Stimulated activated CD4-positive, alpha-beta T cell treated with anti-CD3 and anti-CD28 coated beads, Interleukin-1b, Interleukin-23, amount 100 ng/mL, for 48 hours (primary cell): Measurements from ENCODE around the gene ALG3.

Experiments
- DNase-seq: peaks from one replicate; pipeline ENCODE4 v3.0.0-alpha.2; 2020

ALG3 gene

DNA sequence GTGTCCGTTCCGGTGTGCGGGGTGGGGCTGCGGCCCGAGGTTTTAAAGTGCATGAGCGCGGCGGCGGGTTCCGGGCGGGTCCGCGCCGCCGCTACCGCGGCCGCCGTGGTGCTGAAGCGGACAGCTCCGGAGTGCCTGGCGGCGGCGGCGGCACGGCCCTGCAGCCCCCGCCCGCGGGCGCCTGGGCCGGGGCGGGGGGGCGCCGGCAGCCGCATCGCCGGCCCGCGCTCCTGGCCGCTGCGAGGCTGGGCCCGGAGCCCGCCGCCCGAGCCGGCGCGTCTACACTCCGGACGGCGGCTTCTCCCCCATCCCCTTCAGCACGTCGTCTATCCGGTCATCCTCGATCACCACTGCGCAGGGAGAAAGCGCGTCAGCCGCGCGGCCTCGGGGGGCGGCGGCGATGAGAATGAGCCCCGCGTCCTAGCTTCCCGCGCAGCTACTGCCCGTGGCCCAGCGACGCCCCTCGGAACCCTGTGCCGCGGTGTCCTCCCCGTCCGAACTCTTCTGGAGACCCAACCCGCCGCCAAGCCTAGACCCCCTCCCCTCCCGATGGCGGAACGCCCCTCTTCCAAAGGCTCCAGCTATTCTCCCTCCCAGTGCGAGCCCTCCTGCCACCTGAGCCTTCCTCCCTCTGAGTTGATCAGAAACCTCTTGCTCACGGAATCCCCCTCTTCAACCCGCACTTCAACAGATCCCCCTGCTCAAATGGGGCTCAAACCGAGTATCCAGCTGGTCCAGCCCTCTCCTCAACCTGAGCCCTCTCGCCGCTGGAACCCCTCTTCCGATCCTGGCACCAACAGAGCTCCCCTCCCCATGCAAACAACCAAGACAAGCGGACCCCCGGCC is 11.3 kb upstream of the ALG3 start:
- no peak for DNase-seq

GRCh38 chr3:184259396-184259877 is 10.7 kb upstream of the ALG3 start:
- DNase-seq, result no peak

DNA sequence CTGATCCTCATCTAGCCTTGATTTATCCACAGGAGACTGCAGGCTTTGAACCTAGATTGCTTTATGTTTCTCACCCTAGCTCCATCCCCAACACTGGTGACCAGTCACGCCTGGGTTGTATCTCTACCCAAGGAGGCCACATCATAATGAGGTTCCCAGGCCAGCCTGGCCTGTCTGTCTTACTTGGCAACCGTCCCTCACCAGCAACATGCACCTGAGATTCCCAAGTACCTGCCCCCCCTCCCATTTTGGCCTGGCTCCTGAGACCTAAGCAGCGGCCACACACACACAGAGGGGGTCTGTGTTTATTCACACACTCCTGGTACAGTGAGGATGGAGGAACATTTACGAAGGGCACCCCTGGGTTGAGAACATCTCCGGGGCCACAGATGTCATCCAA is 10.2 kb upstream of the ALG3 start:
- DNase-seq, result no peak

GRCh38 chr3:184257083-184257915 is 8.5 kb upstream of the ALG3 start:
- no peak for DNase-seq

DNA sequence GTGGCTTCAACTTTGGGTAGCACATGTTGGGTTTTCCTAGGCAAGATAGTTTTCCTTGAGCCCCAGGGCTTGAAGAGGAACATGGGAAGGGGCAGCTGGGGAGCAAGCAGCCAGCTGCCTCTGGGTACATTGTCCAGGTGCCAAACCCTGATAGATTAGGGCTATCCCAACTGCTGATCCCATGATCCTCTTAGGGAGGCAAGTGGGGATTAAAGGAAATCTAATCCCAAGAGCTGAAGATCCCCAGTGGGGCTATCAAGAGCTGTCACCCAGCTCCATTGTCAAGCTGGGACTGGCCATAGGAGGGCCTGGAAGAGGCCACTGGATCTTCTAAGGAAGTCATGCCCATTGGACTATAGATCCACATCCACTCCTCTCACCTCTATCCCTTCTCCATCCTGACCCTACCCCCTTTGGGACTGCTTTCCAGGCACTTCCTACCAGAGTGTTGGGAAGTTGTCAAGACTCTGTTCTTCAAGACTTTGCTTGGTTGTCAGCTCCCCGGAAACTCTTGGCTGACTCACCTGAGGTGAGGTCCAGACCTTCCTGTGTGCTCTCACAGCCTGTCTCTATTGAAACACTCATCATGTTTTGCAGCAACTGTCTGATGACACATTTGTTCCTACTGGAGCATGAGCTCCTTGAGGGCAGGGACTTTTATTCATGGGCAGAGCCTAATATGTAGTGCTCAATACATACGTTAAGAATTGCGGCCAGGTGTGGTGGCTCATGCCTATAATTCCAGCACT is 6.7 kb upstream of the ALG3 start:
- DNase-seq, result peak; percentile 52

DNA sequence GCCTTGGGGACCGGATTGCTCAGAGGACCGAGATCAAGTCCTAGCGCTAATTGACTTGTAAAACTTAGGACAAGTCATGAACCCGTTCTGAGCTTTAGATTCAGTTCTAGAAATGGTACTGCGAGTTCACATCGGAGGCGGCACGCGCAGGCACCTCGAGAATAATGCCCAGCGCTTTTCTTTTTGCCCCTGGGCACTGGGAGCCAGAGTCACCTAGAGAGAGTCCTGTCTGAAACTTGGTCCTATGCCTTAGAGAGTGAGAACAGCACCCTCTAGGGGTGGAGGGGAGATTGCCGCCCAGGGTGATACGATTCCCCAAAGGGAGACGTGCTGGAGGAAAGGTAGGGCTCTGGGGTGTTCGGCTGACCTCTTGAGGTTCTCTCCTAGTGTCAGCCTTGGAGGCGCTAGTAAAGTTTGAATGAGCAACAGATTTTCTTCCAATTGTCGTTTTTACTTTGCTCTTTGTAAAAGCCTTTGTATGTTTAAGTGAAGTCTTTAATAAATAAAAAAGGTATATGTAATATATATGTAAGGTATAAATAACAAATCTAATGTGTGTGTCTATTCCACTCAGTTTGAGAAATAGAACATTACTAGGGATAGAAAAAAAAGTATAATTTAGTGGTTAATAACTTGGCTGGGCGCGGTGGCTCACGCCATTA is 1.5 kb upstream of the ALG3 start:
- peak; percentile 91 for DNase-seq

DNA sequence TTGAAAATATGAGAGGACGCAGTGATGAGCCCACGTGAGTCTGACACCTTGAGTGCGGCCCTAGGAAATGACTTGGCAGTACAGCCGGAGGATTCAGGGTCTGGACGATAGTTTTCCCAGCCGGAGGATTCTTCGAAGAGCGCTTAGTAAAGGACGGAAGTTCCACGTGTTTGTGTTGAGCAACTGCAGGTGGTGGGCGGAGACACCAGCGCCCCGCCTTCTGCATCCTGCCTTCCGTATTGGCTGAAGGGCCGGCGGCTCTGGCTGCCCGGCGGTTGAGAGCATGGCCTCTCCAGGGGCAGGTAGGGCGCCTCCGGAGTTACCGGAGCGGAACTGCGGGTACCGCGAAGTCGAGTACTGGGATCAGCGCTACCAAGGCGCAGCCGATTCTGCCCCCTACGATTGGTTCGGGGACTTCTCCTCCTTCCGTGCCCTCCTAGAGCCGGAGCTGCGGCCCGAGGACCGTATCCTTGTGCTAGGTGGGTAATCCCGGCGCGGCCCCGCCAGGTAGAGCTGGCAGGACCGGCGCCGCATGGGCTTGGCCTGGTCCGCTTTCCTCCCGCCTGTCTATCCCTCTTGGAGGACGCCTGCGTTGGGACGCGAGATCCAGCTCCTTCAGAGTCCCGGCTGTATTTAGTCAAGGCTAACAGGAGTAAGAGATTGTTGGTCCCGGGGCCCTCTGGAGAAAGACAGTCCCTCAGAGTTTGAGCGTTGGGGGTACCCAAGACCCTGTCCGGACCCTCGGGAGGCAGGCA is 827 bp upstream of the ALG3 start, which contains the start of gene EEF1AKMT4:
EEF1AKMT4 (plus strand) TSS at position 261 of the 755 bp plus-strand sequence; CDS start at position 284, 23 bp downstream.
- DNase-seq, result peak; percentile 98

DNA sequence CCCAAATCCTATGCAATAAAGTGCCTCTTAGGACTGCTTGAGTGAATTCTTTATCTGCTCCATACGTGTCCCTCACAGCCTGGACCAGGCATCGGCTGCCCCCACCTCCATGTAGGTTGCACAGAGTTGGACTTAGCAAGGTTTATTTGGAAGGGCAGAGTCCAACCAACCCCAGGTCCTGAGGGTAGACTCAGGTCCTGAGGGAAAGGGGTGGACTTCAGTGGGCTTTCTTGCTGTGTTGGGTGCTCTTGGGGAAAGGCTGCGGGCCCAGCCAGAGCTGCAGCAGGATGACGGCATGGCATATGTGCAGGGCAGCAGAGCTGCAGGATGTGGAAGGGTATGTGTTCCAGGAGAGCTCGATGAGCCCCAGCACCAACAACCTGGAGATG is 6.5 kb downstream of the ALG3 start:
- no peak for DNase-seq

GRCh38 chr3:184241447-184242296 is 7.1 kb downstream of the ALG3 start:
- no peak for DNase-seq

GRCh38 chr3:184241141-184241446 is 7.7 kb downstream of the ALG3 start:
- no peak for DNase-seq

GRCh38 chr3:184240384-184241140 is 8.2 kb downstream of the ALG3 start:
- DNase-seq, result no peak

DNA sequence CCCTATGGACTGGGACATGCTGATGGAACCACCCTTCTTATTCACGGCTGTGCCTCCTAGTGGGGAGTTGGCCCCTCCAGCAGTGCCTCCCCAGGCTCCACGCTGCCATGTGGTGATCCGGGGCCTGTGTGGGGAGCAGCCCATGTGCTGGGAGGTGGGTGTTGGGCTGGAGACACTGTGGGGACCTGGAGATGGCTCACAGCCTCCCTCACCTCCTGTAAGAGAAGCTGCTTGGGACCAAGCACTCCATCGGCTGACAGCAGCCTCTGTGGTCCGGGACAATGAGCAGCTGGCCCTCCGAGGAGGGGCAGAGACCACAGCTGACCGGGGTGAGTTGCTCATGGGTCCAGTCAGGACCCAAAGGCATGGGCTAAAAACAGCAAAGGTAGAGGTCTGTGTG is 9.1 kb downstream of the ALG3 start:
- DNase-seq, result no peak

DNA sequence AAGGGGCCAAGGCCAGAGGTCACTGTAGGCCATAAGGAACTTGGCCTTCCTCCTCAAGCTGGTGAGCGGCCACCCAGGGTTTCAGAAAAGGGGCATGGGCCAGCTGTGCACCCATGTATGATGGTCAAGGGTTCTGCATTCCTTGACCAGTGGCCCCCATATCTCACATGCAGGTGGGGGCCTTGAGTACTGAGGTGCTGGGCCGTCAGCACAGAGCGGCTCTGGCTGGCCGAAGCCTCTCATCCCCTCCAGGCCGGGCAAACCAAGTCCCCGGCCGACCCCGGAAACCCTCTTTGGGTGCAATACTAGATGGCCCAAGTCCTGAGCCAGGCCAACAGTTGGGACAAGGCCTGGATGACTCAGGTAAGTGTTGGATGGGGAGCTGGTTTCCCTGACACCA is 9.5 kb downstream of the ALG3 start:
- no peak for DNase-seq

- no peak for DNase-seq
Observed at GRCh38 chr3:184238246-184238818, 10.4 kb downstream of the ALG3 start.

GRCh38 chr3:184237807-184238206 is 11.0 kb downstream of the ALG3 start:
- no peak for DNase-seq

DNA sequence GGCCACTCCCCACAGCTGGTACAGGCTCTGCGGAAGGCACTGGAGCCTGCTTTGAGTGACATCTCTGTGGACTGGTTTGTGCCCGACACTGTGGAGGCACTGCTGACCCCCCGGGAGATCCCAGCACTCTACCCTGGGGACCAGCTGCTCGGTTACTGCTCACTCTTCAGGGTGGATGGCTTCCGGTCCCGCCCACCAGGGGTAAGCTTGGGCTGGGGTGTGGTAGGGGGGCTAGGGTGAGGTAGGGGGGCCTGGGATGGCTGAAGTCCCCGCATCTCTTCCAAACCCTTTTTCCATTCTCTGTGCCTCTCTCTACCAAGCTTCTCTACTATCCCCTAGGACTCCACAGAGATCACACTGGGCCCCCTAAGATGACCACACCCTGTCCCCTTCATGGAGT is 11.6 kb downstream of the ALG3 start:
- DNase-seq, result no peak

- DNase-seq, result no peak
Observed at GRCh38 chr3:184236636-184237035, 12.1 kb downstream of the ALG3 start.

DNA sequence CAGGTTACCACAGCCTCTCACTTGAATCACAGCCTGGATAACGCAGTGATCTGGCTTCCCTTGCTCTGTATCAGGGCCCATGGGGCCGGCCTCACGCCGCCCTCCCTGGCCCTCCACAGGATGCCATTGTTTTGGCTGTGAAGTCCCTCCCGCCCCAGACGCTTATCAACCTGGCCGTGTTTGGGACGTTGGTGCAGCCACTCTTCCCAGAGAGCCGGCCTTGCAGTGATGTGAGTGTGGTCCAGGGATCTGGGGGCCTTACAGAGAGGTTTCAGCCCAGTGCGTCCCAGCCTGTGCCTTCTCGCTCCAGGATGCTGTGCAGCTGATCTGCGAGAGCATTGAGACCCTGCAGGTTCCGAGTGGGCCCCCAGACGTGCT is 12.7 kb downstream of the ALG3 start:
- DNase-seq, result no peak

- DNase-seq, result no peak
Observed at GRCh38 chr3:184235381-184236032, 13.3 kb downstream of the ALG3 start.
